ENCODE measurements around the gene PTPN6. TPM values are rescaled to one million over a fixed set of nuclear protein-coding genes. Genes with fewer than 3 reads are reported as not detected.

The PTPN6 gene
- total RNA-seq, 1 experiment from 2014 or later = 47.7 TPM

DNA sequence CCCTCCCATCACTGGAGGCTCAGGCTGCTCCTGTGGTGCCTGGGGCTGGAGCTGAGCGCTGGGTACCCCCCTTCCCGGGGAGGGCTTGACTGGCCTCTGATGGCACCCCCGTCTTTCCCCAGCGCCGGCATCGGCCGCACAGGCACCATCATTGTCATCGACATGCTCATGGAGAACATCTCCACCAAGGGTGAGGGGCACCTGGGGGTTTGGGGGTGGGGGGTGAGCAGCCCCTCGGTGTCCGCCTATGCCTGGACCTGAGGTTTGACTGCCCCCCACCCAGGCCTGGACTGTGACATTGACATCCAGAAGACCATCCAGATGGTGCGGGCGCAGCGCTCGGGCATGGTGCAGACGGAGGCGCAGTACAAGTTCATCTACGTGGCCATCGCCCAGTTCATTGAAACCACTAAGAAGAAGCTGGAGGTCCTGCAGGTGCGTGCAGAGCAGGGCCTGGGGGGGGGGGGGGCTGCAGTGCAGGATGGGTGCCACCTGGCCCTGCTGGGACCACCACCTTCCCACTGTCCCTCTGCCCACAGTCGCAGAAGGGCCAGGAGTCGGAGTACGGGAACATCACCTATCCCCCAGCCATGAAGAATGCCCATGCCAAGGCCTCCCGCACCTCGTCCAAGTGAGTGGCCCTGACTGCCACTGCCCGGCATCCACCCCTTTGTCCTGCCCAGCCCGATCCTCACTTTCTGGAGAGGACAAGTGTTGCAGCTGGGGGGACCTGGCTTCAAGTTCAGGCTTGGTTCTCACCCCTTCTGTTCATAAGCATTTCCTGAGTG is 8.8 kb downstream of the PTPN6 start:
- no peak for DNase-seq (ENCODE audit: low read depth, low spot score)
- ATAC-seq = no peak
- H3K4me3 ChIP-seq (replicated peaks in 1 of 2; ENCODE audit: low read depth in 1 of 2, low read length in 2 of 2) = no peak overlapping the region
- no peaks in the 10 kb centered on the region for H3K9me2 ChIP-seq (ENCODE audit: insufficient read depth)
- H3K36me3 ChIP-seq (ENCODE audit: control insufficient read depth in 1 of 2, insufficient read depth in 2 of 2, low read length in 2 of 2) = no peaks in the 10 kb centered on the region; a peak in 1 of 4 replicates
- no peak overlapping the region for H2AFZ ChIP-seq (ENCODE audit: low read depth, low read length, poor library complexity, severe bottlenecking)
- H3K4me1 ChIP-seq (ENCODE audit: control insufficient read depth in 1 of 2, insufficient read depth in 2 of 2, low read length in 2 of 2) = peaks cover 20 to 40% of the 10 kb centered on the region in 2 experiments
- H3K79me2 ChIP-seq (ENCODE audit: insufficient read depth, low read length) = peaks cover 21% of the 10 kb centered on the region
- ChIA-PET RAD21 (ENCODE audit: low non-redundant PET in 1 of 2, low total read pairs in 2 of 2, uncharacterized antibody in 2 of 2, unreplicated experiment in 2 of 2) (interaction anchor here in 1 of 2 experiments (4.0 kb wide), 1 partner anchor 14 kb away, joined by 22 read pairs; no protein-coding TSS in a partner anchor), CTCF (interaction anchor here (2.7 to 6.0 kb wide), 3 partner anchors 14 to 88 kb away, joined by 11 to 101 read pairs (median 18); partner anchors contain the start of genes C12orf57, RNU7-1 and SPSB2), POLR2A (interaction anchor here (1.7 to 9.9 kb wide), 2 partner anchors 13 to 58 kb away, joined by 4 to 269 read pairs; partner anchors contain the start of genes C12orf57, LPCAT3 and RNU7-1)
- H3K9me3 ChIP-seq (ENCODE audit: control insufficient read depth in 1 of 2, insufficient read depth in 1 of 2, low read depth in 1 of 2, low read length in 2 of 2) = no peaks in the 10 kb centered on the region
- no peaks in the 10 kb centered on the region for H4K20me1 ChIP-seq (ENCODE audit: insufficient read depth)
- no peak for TF ChIP-seq ZFX (IDR thresholded peaks at IDR 0.05)
- TF ChIP-seq SRF (IDR thresholded peaks at IDR 0.05; ENCODE audit: low read depth) = no peak
- TF ChIP-seq, protein P1, sequence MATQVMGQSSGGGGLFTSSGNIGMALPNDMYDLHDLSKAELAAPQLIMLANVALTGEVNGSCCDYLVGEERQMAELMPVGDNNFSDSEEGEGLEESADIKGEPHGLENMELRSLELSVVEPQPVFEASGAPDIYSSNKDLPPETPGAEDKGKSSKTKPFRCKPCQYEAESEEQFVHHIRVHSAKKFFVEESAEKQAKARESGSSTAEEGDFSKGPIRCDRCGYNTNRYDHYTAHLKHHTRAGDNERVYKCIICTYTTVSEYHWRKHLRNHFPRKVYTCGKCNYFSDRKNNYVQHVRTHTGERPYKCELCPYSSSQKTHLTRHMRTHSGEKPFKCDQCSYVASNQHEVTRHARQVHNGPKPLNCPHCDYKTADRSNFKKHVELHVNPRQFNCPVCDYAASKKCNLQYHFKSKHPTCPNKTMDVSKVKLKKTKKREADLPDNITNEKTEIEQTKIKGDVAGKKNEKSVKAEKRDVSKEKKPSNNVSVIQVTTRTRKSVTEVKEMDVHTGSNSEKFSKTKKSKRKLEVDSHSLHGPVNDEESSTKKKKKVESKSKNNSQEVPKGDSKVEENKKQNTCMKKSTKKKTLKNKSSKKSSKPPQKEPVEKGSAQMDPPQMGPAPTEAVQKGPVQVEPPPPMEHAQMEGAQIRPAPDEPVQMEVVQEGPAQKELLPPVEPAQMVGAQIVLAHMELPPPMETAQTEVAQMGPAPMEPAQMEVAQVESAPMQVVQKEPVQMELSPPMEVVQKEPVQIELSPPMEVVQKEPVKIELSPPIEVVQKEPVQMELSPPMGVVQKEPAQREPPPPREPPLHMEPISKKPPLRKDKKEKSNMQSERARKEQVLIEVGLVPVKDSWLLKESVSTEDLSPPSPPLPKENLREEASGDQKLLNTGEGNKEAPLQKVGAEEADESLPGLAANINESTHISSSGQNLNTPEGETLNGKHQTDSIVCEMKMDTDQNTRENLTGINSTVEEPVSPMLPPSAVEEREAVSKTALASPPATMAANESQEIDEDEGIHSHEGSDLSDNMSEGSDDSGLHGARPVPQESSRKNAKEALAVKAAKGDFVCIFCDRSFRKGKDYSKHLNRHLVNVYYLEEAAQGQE (IDR thresholded peaks at IDR 0.05; ENCODE audit: low read depth) = no peak
- TF ChIP-seq, protein P2, sequence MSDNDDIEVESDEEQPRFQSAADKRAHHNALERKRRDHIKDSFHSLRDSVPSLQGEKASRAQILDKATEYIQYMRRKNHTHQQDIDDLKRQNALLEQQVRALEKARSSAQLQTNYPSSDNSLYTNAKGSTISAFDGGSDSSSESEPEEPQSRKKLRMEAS (IDR thresholded peaks at IDR 0.05) = no peak
- TF ChIP-seq YY1 (IDR thresholded peaks at IDR 0.05; ENCODE audit: extremely low read depth, insufficient replicate concordance, low read depth, low read length) = no peak
- TF ChIP-seq, protein P3, sequence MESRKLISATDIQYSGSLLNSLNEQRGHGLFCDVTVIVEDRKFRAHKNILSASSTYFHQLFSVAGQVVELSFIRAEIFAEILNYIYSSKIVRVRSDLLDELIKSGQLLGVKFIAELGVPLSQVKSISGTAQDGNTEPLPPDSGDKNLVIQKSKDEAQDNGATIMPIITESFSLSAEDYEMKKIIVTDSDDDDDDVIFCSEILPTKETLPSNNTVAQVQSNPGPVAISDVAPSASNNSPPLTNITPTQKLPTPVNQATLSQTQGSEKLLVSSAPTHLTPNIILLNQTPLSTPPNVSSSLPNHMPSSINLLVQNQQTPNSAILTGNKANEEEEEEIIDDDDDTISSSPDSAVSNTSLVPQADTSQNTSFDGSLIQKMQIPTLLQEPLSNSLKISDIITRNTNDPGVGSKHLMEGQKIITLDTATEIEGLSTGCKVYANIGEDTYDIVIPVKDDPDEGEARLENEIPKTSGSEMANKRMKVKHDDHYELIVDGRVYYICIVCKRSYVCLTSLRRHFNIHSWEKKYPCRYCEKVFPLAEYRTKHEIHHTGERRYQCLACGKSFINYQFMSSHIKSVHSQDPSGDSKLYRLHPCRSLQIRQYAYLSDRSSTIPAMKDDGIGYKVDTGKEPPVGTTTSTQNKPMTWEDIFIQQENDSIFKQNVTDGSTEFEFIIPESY (IDR thresholded peaks at IDR 0.05; ENCODE audit: extremely low read depth, insufficient replicate concordance, low read length) = no peak
- TF ChIP-seq CTCF (IDR thresholded peaks at IDR 0.05 in 2 of 3, conservative IDR thresholded peaks at IDR 0.05 in 1 of 3; ENCODE audit: borderline replicate concordance in 1 of 3, insufficient read depth in 1 of 3, low read depth in 2 of 3, low read length in 2 of 3) = no peak
- TF ChIP-seq, protein P4, sequence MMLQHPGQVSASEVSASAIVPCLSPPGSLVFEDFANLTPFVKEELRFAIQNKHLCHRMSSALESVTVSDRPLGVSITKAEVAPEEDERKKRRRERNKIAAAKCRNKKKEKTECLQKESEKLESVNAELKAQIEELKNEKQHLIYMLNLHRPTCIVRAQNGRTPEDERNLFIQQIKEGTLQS (IDR thresholded peaks at IDR 0.05) = no peak
- H3K9ac ChIP-seq (ENCODE audit: low read length) = peak overlapping the region; percentile 100
- H3K4me2 ChIP-seq (ENCODE audit: low read length) = 0 out of 2 replicates have a peak overlapping the region, but pooled peaks have one; percentile 87
- intact Hi-C loops (cut with micrococcal nuclease) = loop anchor here (5.0 kb wide), 1 partner anchor 208 kb away; the partner anchor contains the start of gene MLF2
- H3K27ac ChIP-seq (ENCODE audit: low read depth, low read length) = peak overlapping the region; percentile 97
- BruUV-seq (replicated peaks) = no TSS peak
- H3K27me3 ChIP-seq (ENCODE audit: insufficient read depth, low read length) = no peaks in the 10 kb centered on the region

All from HCT116 (cell line).